HPDE6-E6E7 (cell line): ENCODE data around the gene KRTAP10-9.
"Not testable (repeated sequence)": the region's sequence is repeated elsewhere in the genome, so short reads cannot be mapped to it uniquely, and the experiment has no call there.

Source experiments
- DNase-seq: peaks from one replicate; pipeline ENCODE4 v3.0.0; 2011; ENCODE audit warnings: missing footprints; ENCODE audit errors: extremely low spot score

Gene KRTAP10-9

GRCh38 chr21:44639331-44639655 is 12.4 kb downstream of the KRTAP10-9 start:
- DNase-seq: no peak

- DNase-seq: no peak
These were observed 13.9 kb downstream of the KRTAP10-9 start for GRCh38 chr21:44640761-44641160.

GRCh38 chr21:44643741-44644310 is 16.9 kb downstream of the KRTAP10-9 start:
- DNase-seq: no peak

- no peak for DNase-seq
These were observed 18.0 kb downstream of the KRTAP10-9 start for GRCh38 chr21:44644878-44645277.

GRCh38 chr21:44646366-44647221 is 19.7 kb downstream of the KRTAP10-9 start, which contains the start of gene KRTAP10-11:
Gene KRTAP10-11 (plus strand): TSS chr21:44646414. CDS start chr21:44646459, 45 bp downstream.
- not testable (repeated sequence) for DNase-seq

GRCh38 chr21:44647222-44647552 is 20.3 kb downstream of the KRTAP10-9 start:
- no peak for DNase-seq

- no peak for DNase-seq
These were observed 21.8 kb downstream of the KRTAP10-9 start for GRCh38 chr21:44648557-44649311.

GRCh38 chr21:44649521-44650100 is 22.7 kb downstream of the KRTAP10-9 start:
- DNase-seq: no peak

GRCh38 chr21:44650265-44650972 is 23.5 kb downstream of the KRTAP10-9 start:
- no peak for DNase-seq

- DNase-seq: no peak
These were observed 24.2 kb downstream of the KRTAP10-9 start for GRCh38 chr21:44650973-44651675.

- DNase-seq: no peak
These were observed 26.2 kb downstream of the KRTAP10-9 start for GRCh38 chr21:44653123-44653522.

- no peak for DNase-seq
These were observed 27.0 kb downstream of the KRTAP10-9 start for GRCh38 chr21:44653656-44654575.

GRCh38 chr21:44654576-44655175 is 27.8 kb downstream of the KRTAP10-9 start, which contains the start of gene KRTAP12-4:
Gene KRTAP12-4 (minus strand): TSS chr21:44654659. CDS start chr21:44654614, 45 bp downstream.
- no peak for DNase-seq

GRCh38 chr21:44656868-44657267 is 30.0 kb downstream of the KRTAP10-9 start:
- DNase-seq: no peak

- no peak for DNase-seq
These were observed 31.0 kb downstream of the KRTAP10-9 start, which contains the start of gene KRTAP12-3 for GRCh38 chr21:44657635-44658540. Gene KRTAP12-3 (plus strand): TSS chr21:44657932. CDS start chr21:44657980, 48 bp downstream.

GRCh38 chr21:44658541-44658910 is 31.6 kb downstream of the KRTAP10-9 start:
- no peak for DNase-seq

GRCh38 chr21:44658913-44659595 is 32.2 kb downstream of the KRTAP10-9 start:
- no peak for DNase-seq

GRCh38 chr21:44661567-44661966 is 34.7 kb downstream of the KRTAP10-9 start:
- DNase-seq: not testable (repeated sequence)
